Tibial artery (tissue), 4 donors: ENCODE measurements around the gene RFC5.
"Not testable (repeated sequence)": the region's sequence is repeated elsewhere in the genome, so short reads cannot be mapped to it uniquely, and the experiment has no call there.

ENCODE experiments used
- DNase-seq, 2 donors: peaks; one replicate each; pipeline ENCODE4 v3.0.0-alpha.2; 2019
- H3K27ac ChIP-seq, 2 donors: fragments of 200-600 bp; sonication (generic) in 1 of 2; 1 replicate in 1 of 2; 2 replicates in 1 of 2; pipeline ENCODE4 v1.5.1; 2018 to 2019; ENCODE audit warnings: mild to moderate bottlenecking in 1 of 2
- H3K27me3 ChIP-seq, 2 donors: fragments of 200-600 bp; sonication (generic) in 1 of 2; one replicate each; pipeline versions ENCODE4 v1.5.1 to v1.6.0; 2016 to 2019
- H3K36me3 ChIP-seq, 3 donors: fragments of 200-600 bp; sonication (generic) in 2 of 3; one replicate each; pipeline ENCODE4 v1.5.1; 2016 to 2019; ENCODE audit warnings: mild to moderate bottlenecking in 2 of 3
- H3K4me1 ChIP-seq, 4 donors: fragments of 200-600 bp; sonication (generic) in 2 of 4; 1 replicate in 3 of 4; 2 replicates in 1 of 4; pipeline ENCODE4 v1.5.1; 2016 to 2019
- H3K4me3 ChIP-seq, 2 donors: fragments of 200-600 bp; sonication (generic) in 1 of 2; 1 replicate in 1 of 2; 2 replicates in 1 of 2; pipeline ENCODE4 v1.5.1; 2018 to 2019; ENCODE audit warnings: mild to moderate bottlenecking in 2 of 2
- H3K9me3 ChIP-seq, 3 donors: fragments of 200-600 bp; sonication (generic) in 1 of 3; one replicate each; pipeline ENCODE4 v1.5.1; 2016 to 2019
- intact Hi-C: fragments of 100-400 bp; cut with DNase I; formaldehyde crosslinking; loops from one replicate; pipeline ENCODE4 v1.15.0; 2023; ENCODE audit warnings: low total_unique reads
- TF ChIP-seq, protein P1 (sequence below), 2 experiments: fragments of 200-600 bp in 1 of 2; fragments of 450-650 bp in 1 of 2; IDR thresholded peaks; one replicate each; pipeline ENCODE4 v1.5.1; 2017 to 2019; ENCODE audit warnings: antibody characterized with exemption in 2 of 2, mild to moderate bottlenecking in 1 of 2, moderate library complexity in 1 of 2

Gene RFC5

DNA sequence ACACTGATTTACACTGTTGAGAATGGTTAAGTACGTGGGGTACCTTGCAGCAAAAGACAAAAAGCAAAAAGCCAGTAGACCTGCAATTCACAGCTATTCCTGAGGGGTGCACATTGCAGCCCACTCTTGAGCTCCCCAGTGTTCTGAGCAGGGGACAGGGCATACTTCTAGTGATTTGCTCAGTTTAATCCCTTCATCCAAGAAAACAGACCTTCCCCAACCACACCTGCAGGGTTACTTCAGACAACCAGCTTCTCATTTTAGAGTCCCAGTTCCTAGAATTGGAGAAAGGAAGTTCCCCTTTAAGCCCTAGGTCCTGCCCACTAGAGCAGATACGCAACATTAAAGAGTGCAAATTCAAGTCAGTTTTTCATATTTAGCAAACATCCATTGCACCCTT is 48.1 kb downstream of the RFC5 start:
- Histone ChIP-seq H3K4me3 (no peak overlapping the region), H3K9me3 (no peaks in the 10 kb centered on the region), H3K27me3 (no peaks in the 10 kb centered on the region), H3K4me1 (peaks cover 0 to 15% (median 6%) of the 10 kb centered on the region in 4 donors), H3K36me3 (no peaks in the 10 kb centered on the region), H3K27ac (no peak overlapping the region)
- TF ChIP-seq, protein P1, sequence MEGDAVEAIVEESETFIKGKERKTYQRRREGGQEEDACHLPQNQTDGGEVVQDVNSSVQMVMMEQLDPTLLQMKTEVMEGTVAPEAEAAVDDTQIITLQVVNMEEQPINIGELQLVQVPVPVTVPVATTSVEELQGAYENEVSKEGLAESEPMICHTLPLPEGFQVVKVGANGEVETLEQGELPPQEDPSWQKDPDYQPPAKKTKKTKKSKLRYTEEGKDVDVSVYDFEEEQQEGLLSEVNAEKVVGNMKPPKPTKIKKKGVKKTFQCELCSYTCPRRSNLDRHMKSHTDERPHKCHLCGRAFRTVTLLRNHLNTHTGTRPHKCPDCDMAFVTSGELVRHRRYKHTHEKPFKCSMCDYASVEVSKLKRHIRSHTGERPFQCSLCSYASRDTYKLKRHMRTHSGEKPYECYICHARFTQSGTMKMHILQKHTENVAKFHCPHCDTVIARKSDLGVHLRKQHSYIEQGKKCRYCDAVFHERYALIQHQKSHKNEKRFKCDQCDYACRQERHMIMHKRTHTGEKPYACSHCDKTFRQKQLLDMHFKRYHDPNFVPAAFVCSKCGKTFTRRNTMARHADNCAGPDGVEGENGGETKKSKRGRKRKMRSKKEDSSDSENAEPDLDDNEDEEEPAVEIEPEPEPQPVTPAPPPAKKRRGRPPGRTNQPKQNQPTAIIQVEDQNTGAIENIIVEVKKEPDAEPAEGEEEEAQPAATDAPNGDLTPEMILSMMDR (IDR thresholded peaks at IDR 0.05): no peak
- intact Hi-C loops: no loop called here
- no peak for DNase-seq

DNA sequence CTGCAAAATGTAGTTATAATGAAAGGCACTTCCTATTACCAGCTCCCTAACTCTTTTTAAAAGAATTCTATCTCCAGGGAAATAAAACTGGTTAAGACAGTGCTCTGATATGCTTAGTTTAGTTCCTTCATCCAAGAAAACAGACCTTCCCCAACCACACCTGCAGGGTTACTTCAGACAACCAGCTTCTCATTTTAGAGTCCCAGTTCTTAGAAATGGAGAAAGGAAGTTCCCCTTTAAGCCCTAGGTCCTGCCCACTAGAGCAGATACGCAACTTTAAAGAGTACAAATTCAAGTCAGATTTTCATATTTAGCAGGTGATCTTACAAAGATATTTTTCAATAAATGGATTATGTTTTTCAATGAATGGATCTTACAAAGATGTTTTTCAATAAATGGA is 48.9 kb downstream of the RFC5 start:
- no peaks in the 10 kb centered on the region for H3K27me3 ChIP-seq
- no peak overlapping the region for H3K4me3 ChIP-seq
- H3K27ac ChIP-seq: no peak overlapping the region
- H3K9me3 ChIP-seq: no peaks in the 10 kb centered on the region
- H3K36me3 ChIP-seq: no peaks in the 10 kb centered on the region
- H3K4me1 ChIP-seq: peaks cover 0 to 11% (median under 1%) of the 10 kb centered on the region in 4 donors
- no peak for DNase-seq
- TF ChIP-seq, protein P1 (IDR thresholded peaks at IDR 0.05): no peak
- intact Hi-C loops: no loop called here

DNA sequence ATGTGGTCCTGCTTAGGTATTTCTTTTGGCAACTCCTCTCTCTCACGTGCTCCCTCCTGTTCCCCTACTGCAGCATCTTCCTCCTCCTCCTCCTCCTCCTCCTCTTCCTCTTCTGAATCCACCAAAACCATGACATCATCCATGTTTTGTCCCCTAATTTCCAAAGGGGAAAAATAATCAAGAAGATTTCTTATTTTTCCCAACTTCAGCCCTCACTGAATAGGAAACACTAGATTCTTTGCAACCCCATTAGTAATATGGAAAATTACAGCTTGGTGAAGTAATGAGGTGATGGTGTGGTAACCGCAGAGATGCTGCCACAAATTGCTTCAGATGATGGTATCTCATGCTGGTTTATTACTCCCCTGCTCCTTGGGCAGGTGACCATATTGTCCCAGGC is 51.9 kb downstream of the RFC5 start:
- H3K27me3 ChIP-seq: no peaks in the 10 kb centered on the region
- H3K36me3 ChIP-seq: peaks cover 0 to 9% (median 0%) of the 10 kb centered on the region in 3 donors
- no peak overlapping the region for H3K27ac ChIP-seq
- no peak overlapping the region for H3K4me3 ChIP-seq
- peaks cover 0 to 1% (median 0%) of the 10 kb centered on the region in 4 donors for H3K4me1 ChIP-seq
- TF ChIP-seq, protein P1 (IDR thresholded peaks at IDR 0.05): no peak
- intact Hi-C loops: no loop called here
- no peaks in the 10 kb centered on the region for H3K9me3 ChIP-seq
- DNase-seq: no peak

DNA sequence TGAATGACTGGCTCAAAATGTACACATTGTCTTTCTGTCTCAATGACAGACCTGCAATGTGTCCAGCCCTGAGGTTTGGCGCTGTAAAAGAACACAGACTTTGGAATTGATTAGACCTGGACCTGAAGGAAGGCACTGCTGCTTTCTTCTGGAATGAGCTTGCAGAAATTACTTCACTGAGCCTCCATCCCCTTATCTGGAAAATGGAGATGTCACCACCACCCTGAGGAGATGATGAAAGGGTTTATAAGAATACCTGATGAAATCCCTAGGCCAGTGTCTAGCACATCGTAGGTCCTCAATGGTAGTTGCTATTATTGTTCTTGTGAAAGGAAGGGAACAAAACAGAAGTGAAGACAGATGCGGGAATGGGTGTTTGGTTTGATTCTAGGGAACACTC is 54.1 kb downstream of the RFC5 start:
- DNase-seq: no peak
- Histone ChIP-seq H3K4me3 (no peak overlapping the region), H3K36me3 (peaks cover 0 to 12% (median 0%) of the 10 kb centered on the region in 3 donors), H3K27me3 (no peaks in the 10 kb centered on the region), H3K27ac (no peak overlapping the region), H3K9me3 (no peaks in the 10 kb centered on the region), H3K4me1 (no peaks in the 10 kb centered on the region)
- intact Hi-C loops: no loop called here
- TF ChIP-seq, protein P1 (IDR thresholded peaks at IDR 0.05): no peak

DNA sequence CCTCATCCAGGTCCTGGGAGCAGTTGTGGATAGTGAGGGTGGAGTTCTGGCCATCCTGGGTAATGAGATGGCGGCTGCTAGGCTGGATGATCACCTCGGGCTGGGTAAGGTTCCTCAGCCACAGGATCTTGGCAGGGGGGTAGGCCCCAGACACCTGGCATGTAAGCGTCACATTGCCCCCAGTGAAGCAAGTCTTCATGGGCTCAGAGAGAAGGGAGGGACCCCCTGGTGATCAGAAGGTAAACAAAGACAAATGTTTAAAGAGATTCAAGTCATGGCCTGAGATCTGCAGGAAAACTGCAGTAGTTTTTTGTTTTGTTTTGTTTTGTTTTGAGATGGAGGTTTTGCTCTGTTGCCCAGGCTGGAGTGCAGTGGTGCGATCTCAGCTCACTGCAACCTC is 57.3 kb downstream of the RFC5 start:
- H3K4me1 ChIP-seq: no peaks in the 10 kb centered on the region
- TF ChIP-seq, protein P1 (IDR thresholded peaks at IDR 0.05): no peak
- no peak for DNase-seq
- intact Hi-C loops: no loop called here
- H3K27me3 ChIP-seq: no peaks in the 10 kb centered on the region
- H3K9me3 ChIP-seq: no peaks in the 10 kb centered on the region
- no peak overlapping the region for H3K4me3 ChIP-seq
- H3K36me3 ChIP-seq: peaks cover 0 to 32% (median 13%) of the 10 kb centered on the region in 3 donors
- no peak overlapping the region for H3K27ac ChIP-seq

DNA sequence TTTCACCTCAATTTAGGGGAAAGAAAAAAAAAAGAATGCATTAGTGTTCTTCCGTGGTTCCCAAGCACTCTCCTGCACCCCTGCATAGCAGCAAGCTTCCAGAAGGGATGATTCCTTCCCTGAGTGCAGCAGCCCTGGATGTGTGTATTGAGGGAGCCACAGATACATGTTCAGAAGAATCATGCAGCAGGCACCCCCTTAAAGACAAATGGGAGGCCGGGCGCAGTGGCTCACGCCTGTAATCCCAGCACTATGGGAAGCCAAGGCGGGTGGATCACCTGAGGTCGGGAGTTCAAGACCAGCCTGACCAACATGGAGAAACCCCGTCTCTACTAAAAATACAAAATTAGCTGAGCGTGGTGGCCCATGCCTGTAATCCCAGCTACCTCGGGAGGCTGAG is 65.0 kb downstream of the RFC5 start:
- H3K27ac ChIP-seq, DNase-seq, intact Hi-C loops, H3K27me3 ChIP-seq, H3K9me3 ChIP-seq, H3K4me3 ChIP-seq, H3K4me1 ChIP-seq: not testable (repeated sequence)
- H3K36me3 ChIP-seq: peaks cover 0 to 45% (median 31%) of the 10 kb centered on the region in 3 donors
